B cell (primary cell): ENCODE measurements around the gene BTNL9.

ENCODE experiments used
- EZH2 ChIP-seq: IDR thresholded peaks from 2 replicates; pipeline ENCODE4 v1.6.1; 2012; ENCODE audit warnings: borderline replicate concordance, low read depth, mild to moderate bottlenecking, moderate library complexity, low read length; ENCODE audit not compliant: insufficient read depth, poor library complexity, severe bottlenecking
- TF ChIP-seq, protein P1 (sequence below): fragments of 200-600 bp; IDR thresholded peaks from one replicate; pipeline ENCODE4 v1.8.0; 2022; ENCODE audit warnings: antibody characterized with exemption, mild to moderate bottlenecking

GRCh38 chr5:181043285-181044092 lies 3.4 kb downstream of the BTNL9 start:
- TF ChIP-seq, protein P1, sequence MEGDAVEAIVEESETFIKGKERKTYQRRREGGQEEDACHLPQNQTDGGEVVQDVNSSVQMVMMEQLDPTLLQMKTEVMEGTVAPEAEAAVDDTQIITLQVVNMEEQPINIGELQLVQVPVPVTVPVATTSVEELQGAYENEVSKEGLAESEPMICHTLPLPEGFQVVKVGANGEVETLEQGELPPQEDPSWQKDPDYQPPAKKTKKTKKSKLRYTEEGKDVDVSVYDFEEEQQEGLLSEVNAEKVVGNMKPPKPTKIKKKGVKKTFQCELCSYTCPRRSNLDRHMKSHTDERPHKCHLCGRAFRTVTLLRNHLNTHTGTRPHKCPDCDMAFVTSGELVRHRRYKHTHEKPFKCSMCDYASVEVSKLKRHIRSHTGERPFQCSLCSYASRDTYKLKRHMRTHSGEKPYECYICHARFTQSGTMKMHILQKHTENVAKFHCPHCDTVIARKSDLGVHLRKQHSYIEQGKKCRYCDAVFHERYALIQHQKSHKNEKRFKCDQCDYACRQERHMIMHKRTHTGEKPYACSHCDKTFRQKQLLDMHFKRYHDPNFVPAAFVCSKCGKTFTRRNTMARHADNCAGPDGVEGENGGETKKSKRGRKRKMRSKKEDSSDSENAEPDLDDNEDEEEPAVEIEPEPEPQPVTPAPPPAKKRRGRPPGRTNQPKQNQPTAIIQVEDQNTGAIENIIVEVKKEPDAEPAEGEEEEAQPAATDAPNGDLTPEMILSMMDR, result no peak
- no peak for TF ChIP-seq EZH2
